Nephron progenitor cell (in vitro differentiated cells): ENCODE results near the gene CYP4V2.

ENCODE experiments used
- DNase-seq: peaks from one replicate; pipeline ENCODE4 v3.0.0; 2021
- H3K27ac Mint-ChIP-seq: 2 replicates; pipeline ENCODE4 v1.8.0; 2021; ENCODE audit warnings: mild to moderate bottlenecking, moderate library complexity, mixed read lengths
- H3K27me3 Mint-ChIP-seq: 2 replicates; pipeline ENCODE4 v1.8.0; 2021; ENCODE audit warnings: mild to moderate bottlenecking, low read depth, mixed read lengths; ENCODE audit not compliant: poor library complexity
- H3K36me3 Mint-ChIP-seq: 2 replicates; pipeline ENCODE4 v1.8.0; 2021; ENCODE audit warnings: low read depth, mixed read lengths
- H3K4me1 Mint-ChIP-seq: 2 replicates; pipeline ENCODE4 v1.8.0; 2021; ENCODE audit warnings: mixed read lengths
- H3K4me3 Mint-ChIP-seq: 2 replicates; pipeline ENCODE4 v1.8.0; 2021; ENCODE audit warnings: mild to moderate bottlenecking, moderate library complexity, mixed read lengths
- H3K9me3 Mint-ChIP-seq: 2 replicates; pipeline ENCODE4 v1.8.0; 2021; ENCODE audit warnings: mild to moderate bottlenecking, moderate library complexity, mixed read lengths
- TF ChIP-seq, protein P1 (sequence below): fragments of 200-600 bp; sonication (generic); IDR thresholded peaks from 2 replicates; pipeline ENCODE4 v1.5.0; 2021; ENCODE audit warnings: antibody characterized with exemption

The CYP4V2 gene

GRCh38 chr4:186255122-186255521 is 63.8 kb downstream of the CYP4V2 start:
- TF ChIP-seq, protein P1, sequence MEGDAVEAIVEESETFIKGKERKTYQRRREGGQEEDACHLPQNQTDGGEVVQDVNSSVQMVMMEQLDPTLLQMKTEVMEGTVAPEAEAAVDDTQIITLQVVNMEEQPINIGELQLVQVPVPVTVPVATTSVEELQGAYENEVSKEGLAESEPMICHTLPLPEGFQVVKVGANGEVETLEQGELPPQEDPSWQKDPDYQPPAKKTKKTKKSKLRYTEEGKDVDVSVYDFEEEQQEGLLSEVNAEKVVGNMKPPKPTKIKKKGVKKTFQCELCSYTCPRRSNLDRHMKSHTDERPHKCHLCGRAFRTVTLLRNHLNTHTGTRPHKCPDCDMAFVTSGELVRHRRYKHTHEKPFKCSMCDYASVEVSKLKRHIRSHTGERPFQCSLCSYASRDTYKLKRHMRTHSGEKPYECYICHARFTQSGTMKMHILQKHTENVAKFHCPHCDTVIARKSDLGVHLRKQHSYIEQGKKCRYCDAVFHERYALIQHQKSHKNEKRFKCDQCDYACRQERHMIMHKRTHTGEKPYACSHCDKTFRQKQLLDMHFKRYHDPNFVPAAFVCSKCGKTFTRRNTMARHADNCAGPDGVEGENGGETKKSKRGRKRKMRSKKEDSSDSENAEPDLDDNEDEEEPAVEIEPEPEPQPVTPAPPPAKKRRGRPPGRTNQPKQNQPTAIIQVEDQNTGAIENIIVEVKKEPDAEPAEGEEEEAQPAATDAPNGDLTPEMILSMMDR = no peak
- DNase-seq = no peak
- no peaks in the 10 kb centered on the region for H3K4me1 Mint-ChIP-seq
- peaks cover 2% of the 10 kb centered on the region for H3K9me3 Mint-ChIP-seq
- no peaks in the 10 kb centered on the region for H3K36me3 Mint-ChIP-seq
- H3K27me3 Mint-ChIP-seq = peaks cover 4% of the 10 kb centered on the region
- H3K4me3 Mint-ChIP-seq = no peak overlapping the region
- no peak overlapping the region for H3K27ac Mint-ChIP-seq

DNA sequence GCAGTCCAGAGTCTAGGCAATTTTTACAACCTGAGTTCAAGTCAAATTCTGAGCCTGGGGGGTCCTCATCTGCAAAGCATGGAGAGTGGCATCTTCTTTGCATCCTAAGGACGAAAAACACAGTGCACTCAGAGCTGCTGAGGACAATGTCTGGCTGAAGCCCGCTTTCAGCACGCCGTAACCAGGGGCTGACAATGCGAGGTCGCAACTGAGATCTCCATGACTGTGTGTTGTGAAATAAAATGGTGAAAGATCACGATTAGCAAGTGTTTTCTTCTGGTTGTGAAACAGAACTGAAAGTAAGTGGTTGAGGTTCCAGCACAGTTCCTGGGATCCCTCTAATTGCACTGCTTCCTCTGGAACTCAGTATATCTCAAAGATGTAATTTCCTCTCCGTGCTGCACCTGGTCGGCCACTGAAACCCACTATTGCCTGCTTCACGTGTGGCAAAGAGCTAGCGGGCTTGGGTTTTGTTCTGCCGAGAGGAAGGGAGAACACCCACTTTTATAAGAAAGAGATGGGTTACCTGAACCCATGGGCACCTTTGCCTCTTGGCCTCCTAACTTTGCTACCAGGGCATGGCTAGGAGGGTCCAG is 66.9 kb downstream of the CYP4V2 start:
- Mint-ChIP-seq H3K36me3 (no peaks in the 10 kb centered on the region), H3K4me3 (no peak overlapping the region), H3K4me1 (no peaks in the 10 kb centered on the region), H3K27me3 (no peaks in the 10 kb centered on the region), H3K9me3 (peaks cover 6% of the 10 kb centered on the region), H3K27ac (no peak overlapping the region)
- TF ChIP-seq, protein P1 = no peak
- no peak for DNase-seq

DNA sequence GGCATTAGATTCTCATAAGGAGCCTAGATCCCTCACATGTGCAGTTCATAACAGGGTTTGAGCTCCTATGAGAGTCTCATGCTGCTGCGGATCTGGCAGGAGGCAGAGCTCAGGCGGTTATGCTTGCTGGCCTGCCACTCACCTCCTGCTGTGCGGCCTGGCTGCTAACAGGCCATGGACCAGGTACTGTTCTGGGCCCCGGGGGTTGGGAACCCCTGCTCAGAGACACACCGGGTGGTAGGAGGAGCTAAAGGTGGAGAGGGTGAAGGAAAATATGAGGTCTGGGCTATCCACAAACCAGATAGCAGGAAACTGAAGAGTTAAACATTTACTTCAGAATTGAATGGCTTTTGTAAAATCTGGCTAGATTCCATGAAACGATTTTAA is 68.7 kb downstream of the CYP4V2 start:
- no peak overlapping the region for H3K27ac Mint-ChIP-seq
- H3K4me3 Mint-ChIP-seq = no peak overlapping the region
- peaks cover under 1% of the 10 kb centered on the region for H3K27me3 Mint-ChIP-seq
- no peaks in the 10 kb centered on the region for H3K36me3 Mint-ChIP-seq
- peaks cover 6% of the 10 kb centered on the region for H3K9me3 Mint-ChIP-seq
- H3K4me1 Mint-ChIP-seq = no peaks in the 10 kb centered on the region
- DNase-seq = no peak
- TF ChIP-seq, protein P1 = no peak
